Panc1 (cell line): ENCODE measurements around the gene NANS. TPM values are rescaled to one million over a fixed set of nuclear protein-coding genes. Genes with fewer than 3 reads are reported as not detected.

Source experiments
- ATAC-seq: fragments of 200-7000 bp; cut with Tn5 transposase; 2 replicates; pipeline ENCODE4 v1.9.1; 2020; ENCODE audit warnings: mild to moderate bottlenecking, moderate library complexity
- BruUV-seq: library from RNA; stranded (reverse); fragments of 400-500 nt; replicated peaks from 2 replicates; lab custom pipeline; 2021; lab: Mats Ljungman, UMichigan
- CTCF ChIA-PET: fragments of 300-600 bp; sonication (Branson Sonifier 250); formaldehyde crosslinking; loops from one replicate; lab custom pipeline; 2022; ENCODE audit warnings: antibody characterized with exemption; lab: Charles Lee
- POLR2A ChIA-PET: fragments of 300-600 bp; sonication (Branson Sonifier 250); formaldehyde crosslinking; loops from one replicate; lab custom pipeline; 2022; ENCODE audit warnings: antibody characterized with exemption; lab: Charles Lee
- DNase-seq: peaks from one replicate; pipeline ENCODE4 v3.0.0-alpha.2; 2010; ENCODE audit warnings: low read depth, low spot score
- H3K27ac ChIP-seq: 2 replicates; pipeline ENCODE4 v1.5.1; 2011; ENCODE audit warnings: mild to moderate bottlenecking, low read length, inconsistent platforms
- H3K27me3 ChIP-seq: fragments of 200-500 bp; sonication (Bioruptor generic); 2 replicates; pipeline ENCODE4 v1.6.0; 2014; ENCODE audit warnings: low read length, inconsistent platforms; ENCODE audit not compliant: control insufficient read depth, insufficient read depth
- H3K36me3 ChIP-seq: fragments of 200-500 bp; sonication (Bioruptor generic); 2 replicates; pipeline ENCODE4 v1.5.1; 2014; ENCODE audit warnings: inconsistent platforms, mild to moderate bottlenecking, low read length, moderate library complexity; ENCODE audit not compliant: control insufficient read depth, insufficient read depth
- H3K4me1 ChIP-seq: 2 replicates; pipeline ENCODE4 v1.5.1; 2011; ENCODE audit warnings: inconsistent platforms, mild to moderate bottlenecking, low read length, moderate library complexity; ENCODE audit not compliant: control insufficient read depth, insufficient read depth
- H3K4me3 ChIP-seq, 2 experiments: 2 replicates each; pipeline ENCODE4 v1.5.1; 2011 to 2012; ENCODE audit warnings: low read depth in 2 of 2, low read length in 2 of 2, mild to moderate bottlenecking in 2 of 2, inconsistent platforms in 1 of 2, moderate library complexity in 1 of 2
- H3K9me3 ChIP-seq: fragments of 200-500 bp; sonication (Bioruptor generic); 2 replicates; pipeline ENCODE4 v1.5.1; 2014; ENCODE audit warnings: low read depth, mild to moderate bottlenecking, inconsistent platforms, low read length, moderate library complexity; ENCODE audit not compliant: control insufficient read depth, insufficient read depth
- CTCF ChIP-seq: fragments of 450-650 bp; IDR thresholded peaks from 2 replicates; pipeline ENCODE4 v1.5.1; 2017; ENCODE audit warnings: mild to moderate bottlenecking
- POLR2AphosphoS5 ChIP-seq: IDR thresholded peaks from 2 replicates; pipeline ENCODE4 v1.6.1; 2012; ENCODE audit warnings: mild to moderate bottlenecking, low read depth, low read length, moderate library complexity
- REST ChIP-seq, 2 experiments: IDR thresholded peaks; 2 replicates each; pipeline ENCODE4 v1.6.1; 2011 to 2012; ENCODE audit warnings: low read depth in 2 of 2, control low read depth in 1 of 2, low read length in 1 of 2, mild to moderate bottlenecking in 1 of 2, moderate library complexity in 1 of 2; ENCODE audit not compliant: insufficient read depth in 1 of 2
- SIN3A ChIP-seq: IDR thresholded peaks from 2 replicates; pipeline ENCODE4 v1.6.1; 2012; ENCODE audit warnings: low read depth, mild to moderate bottlenecking, low read length, moderate library complexity, borderline replicate concordance; ENCODE audit not compliant: insufficient read depth
- TCF7L2 ChIP-seq: IDR thresholded peaks from 2 replicates; pipeline ENCODE4 v1.6.1; 2011; ENCODE audit warnings: mild to moderate bottlenecking, low read depth, low read length, inconsistent platforms
- in situ Hi-C: cut with HindIII; loops from 2 replicates; pipeline ENCODE4 v1.10.0; 2016; ENCODE audit warnings: low sequenced_read_pairs, low pct_unique_long_range_greater_than_20kb
- intact Hi-C: fragments of 100-400 bp; cut with micrococcal nuclease; formaldehyde crosslinking; loops from one replicate; pipeline ENCODE4 v1.10.0; 2022; ENCODE audit not compliant: unreplicated experiment
- total RNA-seq: library from RNA; stranded (reverse); gene quantifications from one replicate; pipeline ENCODE4 v1.2.1, GENCODE V29; 2021; ENCODE audit not compliant: unreplicated experiment

The NANS gene
- total RNA-seq, 1 experiment from 2014 or later: 41.0 TPM

- Histone ChIP-seq H3K4me3 (no peak overlapping the region), H3K27ac (no peak overlapping the region), H3K27me3 (no peaks in the 10 kb centered on the region), H3K36me3 (no peaks in the 10 kb centered on the region; the same call in 1 of the 2 replicates), H3K9me3 (no peaks in the 10 kb centered on the region), H3K4me1 (no peaks in the 10 kb centered on the region)
- TF ChIP-seq CTCF: no peak
- no peak for TF ChIP-seq TCF7L2
- no peak for TF ChIP-seq POLR2AphosphoS5
- no peak for TF ChIP-seq SIN3A
- no peak for TF ChIP-seq REST (IDR thresholded peaks at IDR 0.05; ENCODE audit: insufficient read depth in 1 of 2, low read depth in 2 of 2, low read length in 1 of 2)
- no peak for DNase-seq
- intact Hi-C loops: no loop called here
- BruUV-seq: no TSS peak
- ChIA-PET POLR2A (no interaction called here), CTCF (no interaction called here)
- in situ Hi-C loops: no loop called here
- ATAC-seq: no peak
These were observed 24.2 kb downstream of the NANS start for GRCh38 chr9:98080780-98081179.

- no peaks in the 10 kb centered on the region for H3K27me3 ChIP-seq
- no TSS peak for BruUV-seq
- H3K9me3 ChIP-seq: no peaks in the 10 kb centered on the region
- in situ Hi-C loops (no loop called here), intact Hi-C loops (no loop called here)
- H3K27ac ChIP-seq: no peak overlapping the region
- H3K36me3 ChIP-seq: no peaks in the 10 kb centered on the region; the same call in 1 of the 2 replicates
- TF ChIP-seq TCF7L2 (no peak), SIN3A (no peak), CTCF (no peak), POLR2AphosphoS5 (no peak), REST (IDR thresholded peaks at IDR 0.05; ENCODE audit: insufficient read depth in 1 of 2, low read depth in 2 of 2, low read length in 1 of 2) (no peak)
- no peaks in the 10 kb centered on the region for H3K4me1 ChIP-seq
- ATAC-seq: no peak
- no peak overlapping the region for H3K4me3 ChIP-seq
- DNase-seq: no peak
- CTCF ChIA-PET: no interaction called here
- POLR2A ChIA-PET: no interaction called here
These were observed 25.1 kb downstream of the NANS start for GRCh38 chr9:98081477-98082219.
